ENCODE data around the gene UBR1.
"Not testable (repeated sequence)": the region's sequence is repeated elsewhere in the genome, so short reads cannot be mapped to it uniquely, and the experiment has no call there.

The UBR1 gene

GRCh38 chr15:42996871-42997270 lies 109.0 kb downstream of the UBR1 start:
- Histone ChIP-seq H3K4me1 (ENCODE audit: control insufficient read depth in 5 of 5, insufficient read depth in 5 of 5, low read length in 5 of 5) (peaks cover 0 to 39% (median 22%) of the 10 kb centered on the region in 5 donors), H3K9me3 (ENCODE audit: control insufficient read depth in 5 of 5, low read length in 5 of 5) (no peaks in the 10 kb centered on the region), H3K4me3 (ENCODE audit: low read depth in 1 of 5, low read length in 5 of 5) (no peak overlapping the region), H3K9ac (ENCODE audit: low read length in 5 of 5) (no peak overlapping the region), H3K27ac (ENCODE audit: low read depth, low read length) (no peak overlapping the region), H3K27me3 (ENCODE audit: control insufficient read depth in 5 of 5, insufficient read depth in 4 of 5, low read length in 5 of 5) (no peaks in the 10 kb centered on the region), H3K36me3 (ENCODE audit: control insufficient read depth in 5 of 5, insufficient read depth in 5 of 5, low read length in 5 of 5) (peaks cover 3 to 14% (median 7%) of the 10 kb centered on the region in 5 donors)

DNA sequence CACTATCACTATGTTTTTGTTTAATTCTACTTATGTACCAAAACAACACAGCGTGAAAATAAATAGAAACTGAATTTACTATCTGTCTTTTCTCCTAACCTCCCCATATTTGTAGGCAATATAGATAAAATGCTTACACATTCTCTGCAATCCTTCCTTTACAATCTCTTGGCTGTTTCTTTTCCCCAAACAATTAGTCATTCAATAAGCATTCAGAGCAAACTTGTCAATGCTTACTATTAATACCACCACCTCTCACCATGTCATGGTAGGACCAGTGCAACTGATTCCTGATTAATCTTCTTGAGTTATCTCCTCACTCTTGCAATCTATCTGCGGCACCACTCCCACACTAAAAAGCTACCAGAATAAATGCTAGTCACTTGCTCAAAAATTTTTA lies 111.3 kb downstream of the UBR1 start:
- peaks cover 3 to 16% (median 7%) of the 10 kb centered on the region in 5 donors for H3K36me3 ChIP-seq (ENCODE audit: control insufficient read depth in 5 of 5, insufficient read depth in 5 of 5, low read length in 5 of 5)
- no peak overlapping the region for H3K9ac ChIP-seq (ENCODE audit: low read length in 5 of 5)
- no peak overlapping the region for H3K4me3 ChIP-seq (ENCODE audit: low read depth in 1 of 5, low read length in 5 of 5)
- H3K27me3 ChIP-seq (ENCODE audit: control insufficient read depth in 5 of 5, insufficient read depth in 4 of 5, low read length in 5 of 5): no peaks in the 10 kb centered on the region
- no peak overlapping the region for H3K27ac ChIP-seq (ENCODE audit: low read depth, low read length)
- peaks cover 0 to 35% (median 22%) of the 10 kb centered on the region in 5 donors for H3K4me1 ChIP-seq (ENCODE audit: control insufficient read depth in 5 of 5, insufficient read depth in 5 of 5, low read length in 5 of 5)
- no peaks in the 10 kb centered on the region for H3K9me3 ChIP-seq (ENCODE audit: control insufficient read depth in 5 of 5, low read length in 5 of 5)

DNA sequence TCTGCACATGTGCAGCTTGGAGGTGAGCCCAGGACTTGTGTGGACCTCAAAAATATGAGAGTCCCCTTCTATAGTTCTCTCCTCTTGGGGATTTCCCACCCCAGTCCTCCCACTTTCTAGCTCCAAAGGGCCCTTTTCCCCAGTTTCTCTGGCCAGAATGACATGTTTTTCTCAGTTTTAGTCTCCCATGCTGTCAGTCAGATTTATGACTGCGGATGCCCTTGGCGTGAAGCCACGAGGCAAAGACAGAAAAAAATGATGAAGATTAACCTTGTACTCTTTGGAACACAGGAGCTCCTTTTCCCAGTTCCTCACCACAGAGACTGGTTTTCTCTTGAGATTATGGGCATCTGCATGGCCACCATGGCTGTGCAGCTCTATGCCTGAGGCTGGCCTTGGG lies 113.2 kb downstream of the UBR1 start:
- Histone ChIP-seq H3K9me3 (ENCODE audit: control insufficient read depth in 5 of 5, low read length in 5 of 5) (no peaks in the 10 kb centered on the region), H3K27ac (ENCODE audit: low read depth, low read length) (peak overlapping the region; percentile 81), H3K4me1 (ENCODE audit: control insufficient read depth in 5 of 5, insufficient read depth in 5 of 5, low read length in 5 of 5) (peaks cover 0 to 25% (median 17%) of the 10 kb centered on the region in 5 donors), H3K27me3 (ENCODE audit: control insufficient read depth in 5 of 5, insufficient read depth in 4 of 5, low read length in 5 of 5) (no peaks in the 10 kb centered on the region), H3K36me3 (ENCODE audit: control insufficient read depth in 5 of 5, insufficient read depth in 5 of 5, low read length in 5 of 5) (peaks cover 16 to 32% (median 23%) of the 10 kb centered on the region in 5 donors), H3K4me3 (ENCODE audit: low read depth in 1 of 5, low read length in 5 of 5) (no peak overlapping the region), H3K9ac (ENCODE audit: low read length in 5 of 5) (peak overlapping the region in 1 of 5 donors; percentile 5)

GRCh38 chr15:42986693-42987342 lies 119.0 kb downstream of the UBR1 start:
- H3K36me3 ChIP-seq (ENCODE audit: control insufficient read depth in 5 of 5, insufficient read depth in 5 of 5, low read length in 5 of 5): peaks cover 36 to 55% (median 46%) of the 10 kb centered on the region in 5 donors

DNA sequence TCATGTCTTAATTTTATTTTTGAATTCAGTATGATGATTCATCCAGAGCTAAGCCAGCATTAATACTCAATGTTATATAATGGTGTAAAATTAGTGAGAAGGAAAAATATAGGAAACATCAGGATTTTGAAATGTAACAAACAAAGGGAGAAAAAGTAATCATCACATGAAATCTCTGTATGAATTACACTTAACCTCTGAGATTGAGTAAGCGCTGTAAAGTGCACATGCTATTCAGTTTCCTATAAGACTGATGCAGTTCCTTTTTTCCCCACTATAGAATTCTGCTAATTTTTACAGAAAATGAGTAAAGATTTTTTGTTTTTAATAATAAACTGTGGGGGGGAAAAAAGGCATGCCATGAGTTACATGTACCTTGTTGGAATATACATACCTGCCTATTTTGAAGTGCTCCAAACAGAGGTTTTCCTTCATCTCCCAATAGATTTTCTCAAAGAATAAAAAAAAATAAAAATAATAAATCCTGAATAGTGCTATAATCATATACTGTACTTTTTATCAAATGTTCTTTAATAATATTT lies 121.3 kb downstream of the UBR1 start:
- Histone ChIP-seq H3K27ac (ENCODE audit: low read depth, low read length) (no peak overlapping the region), H3K9me3 (ENCODE audit: control insufficient read depth in 5 of 5, low read length in 5 of 5) (no peaks in the 10 kb centered on the region), H3K4me3 (ENCODE audit: low read depth in 1 of 5, low read length in 5 of 5) (no peak overlapping the region), H3K36me3 (ENCODE audit: control insufficient read depth in 5 of 5, insufficient read depth in 5 of 5, low read length in 5 of 5) (peaks cover 47 to 67% (median 50%) of the 10 kb centered on the region in 5 donors), H3K9ac (ENCODE audit: low read length in 5 of 5) (no peak overlapping the region), H3K27me3 (ENCODE audit: control insufficient read depth in 5 of 5, insufficient read depth in 4 of 5, low read length in 5 of 5) (no peaks in the 10 kb centered on the region), H3K4me1 (ENCODE audit: control insufficient read depth in 5 of 5, insufficient read depth in 5 of 5, low read length in 5 of 5) (no peaks in the 10 kb centered on the region)

More at GRCh38 chr15:42986693-42987342, 119.0 kb downstream of the UBR1 start:
- Histone ChIP-seq H3K27me3 (ENCODE audit: control insufficient read depth in 5 of 5, insufficient read depth in 4 of 5, low read length in 5 of 5) (no peaks in the 10 kb centered on the region), H3K4me3 (ENCODE audit: low read depth in 1 of 5, low read length in 5 of 5) (no peak overlapping the region), H3K9me3 (ENCODE audit: control insufficient read depth in 5 of 5, low read length in 5 of 5) (no peaks in the 10 kb centered on the region), H3K27ac (ENCODE audit: low read depth, low read length) (no peak overlapping the region), H3K9ac (ENCODE audit: low read length in 5 of 5) (no peak overlapping the region), H3K4me1 (ENCODE audit: control insufficient read depth in 5 of 5, insufficient read depth in 5 of 5, low read length in 5 of 5) (peaks cover 0 to 4% (median 0%) of the 10 kb centered on the region in 5 donors)

DNA sequence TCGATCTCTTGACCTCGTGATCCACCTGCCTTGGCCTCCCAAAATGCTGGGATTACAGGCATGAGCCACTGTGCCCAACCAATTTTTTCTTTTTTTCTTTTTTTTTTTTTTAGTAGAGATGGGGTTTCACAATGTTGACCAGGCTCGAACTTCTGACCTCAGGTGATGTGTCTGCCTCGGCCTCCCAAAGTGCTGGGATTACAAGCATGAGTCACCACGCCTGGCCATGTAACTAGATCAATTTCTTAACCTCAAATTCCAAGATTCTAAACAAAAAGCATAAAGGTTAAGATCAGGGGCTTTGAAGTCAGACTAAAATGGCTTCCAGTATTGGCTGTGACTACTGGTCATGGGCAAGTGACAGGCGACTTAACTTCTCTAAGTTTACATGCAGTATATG lies 126.7 kb downstream of the UBR1 start:
- not testable (repeated sequence) for H3K27ac ChIP-seq (ENCODE audit: low read depth, low read length); H3K4me1 ChIP-seq (ENCODE audit: control insufficient read depth in 5 of 5, insufficient read depth in 5 of 5, low read length in 5 of 5); H3K9me3 ChIP-seq (ENCODE audit: control insufficient read depth in 5 of 5, low read length in 5 of 5); H3K4me3 ChIP-seq (ENCODE audit: low read depth in 1 of 5, low read length in 5 of 5); H3K27me3 ChIP-seq (ENCODE audit: control insufficient read depth in 5 of 5, insufficient read depth in 4 of 5, low read length in 5 of 5); H3K9ac ChIP-seq (ENCODE audit: low read length in 5 of 5)
- peaks cover 54 to 75% (median 57%) of the 10 kb centered on the region in 5 donors for H3K36me3 ChIP-seq (ENCODE audit: control insufficient read depth in 5 of 5, insufficient read depth in 5 of 5, low read length in 5 of 5)

- no peaks in the 10 kb centered on the region for H3K4me1 ChIP-seq (ENCODE audit: control insufficient read depth in 5 of 5, insufficient read depth in 5 of 5, low read length in 5 of 5)
- no peak overlapping the region for H3K27ac ChIP-seq (ENCODE audit: low read depth, low read length)
- no peak overlapping the region for H3K9ac ChIP-seq (ENCODE audit: low read length in 5 of 5)
- no peaks in the 10 kb centered on the region for H3K9me3 ChIP-seq (ENCODE audit: control insufficient read depth in 5 of 5, low read length in 5 of 5)
- H3K27me3 ChIP-seq (ENCODE audit: control insufficient read depth in 5 of 5, insufficient read depth in 4 of 5, low read length in 5 of 5): no peaks in the 10 kb centered on the region
- no peak overlapping the region for H3K4me3 ChIP-seq (ENCODE audit: low read depth in 1 of 5, low read length in 5 of 5)
- H3K36me3 ChIP-seq (ENCODE audit: control insufficient read depth in 5 of 5, insufficient read depth in 5 of 5, low read length in 5 of 5): peaks cover 39 to 72% (median 54%) of the 10 kb centered on the region in 5 donors
These were observed 131.5 kb downstream of the UBR1 start for GRCh38 chr15:42974202-42974862.

DNA sequence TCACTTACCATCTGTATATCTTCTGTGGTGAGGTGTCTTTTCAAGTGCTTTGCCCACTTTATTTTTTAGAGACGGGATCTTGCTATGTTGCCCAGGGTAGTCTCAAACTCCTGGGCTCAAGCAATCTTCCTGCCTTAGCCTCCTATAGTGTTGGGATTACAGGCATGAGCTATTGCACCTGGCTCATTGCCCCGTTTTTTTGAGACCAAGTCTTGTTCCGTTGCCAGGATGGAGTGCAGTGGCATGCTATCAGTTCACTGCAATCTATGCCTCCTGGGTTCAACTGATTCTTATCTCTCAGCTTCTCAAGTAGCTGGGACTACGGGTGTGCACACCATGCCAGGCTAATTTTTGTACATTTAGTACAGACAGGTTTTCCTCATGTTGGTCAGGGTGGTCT lies 132.7 kb downstream of the UBR1 start:
- H3K4me1 ChIP-seq (ENCODE audit: control insufficient read depth in 5 of 5, insufficient read depth in 5 of 5, low read length in 5 of 5): no peaks in the 10 kb centered on the region
- peaks cover 37 to 75% (median 58%) of the 10 kb centered on the region in 5 donors for H3K36me3 ChIP-seq (ENCODE audit: control insufficient read depth in 5 of 5, insufficient read depth in 5 of 5, low read length in 5 of 5)
- H3K9ac ChIP-seq (ENCODE audit: low read length in 5 of 5): no peak overlapping the region
- H3K27ac ChIP-seq (ENCODE audit: low read depth, low read length): no peak overlapping the region
- no peaks in the 10 kb centered on the region for H3K27me3 ChIP-seq (ENCODE audit: control insufficient read depth in 5 of 5, insufficient read depth in 4 of 5, low read length in 5 of 5)
- H3K4me3 ChIP-seq (ENCODE audit: low read depth in 1 of 5, low read length in 5 of 5): no peak overlapping the region
- H3K9me3 ChIP-seq (ENCODE audit: control insufficient read depth in 5 of 5, low read length in 5 of 5): no peaks in the 10 kb centered on the region

GRCh38 chr15:42971830-42972229 lies 134.0 kb downstream of the UBR1 start:
- Histone ChIP-seq H3K4me1 (ENCODE audit: control insufficient read depth in 5 of 5, insufficient read depth in 5 of 5, low read length in 5 of 5) (no peaks in the 10 kb centered on the region), H3K27me3 (ENCODE audit: control insufficient read depth in 5 of 5, insufficient read depth in 4 of 5, low read length in 5 of 5) (no peaks in the 10 kb centered on the region), H3K4me3 (ENCODE audit: low read depth in 1 of 5, low read length in 5 of 5) (no peak overlapping the region), H3K27ac (ENCODE audit: low read depth, low read length) (no peak overlapping the region), H3K36me3 (ENCODE audit: control insufficient read depth in 5 of 5, insufficient read depth in 5 of 5, low read length in 5 of 5) (peaks cover 25 to 63% (median 47%) of the 10 kb centered on the region in 5 donors), H3K9ac (ENCODE audit: low read length in 5 of 5) (no peak overlapping the region), H3K9me3 (ENCODE audit: control insufficient read depth in 5 of 5, low read length in 5 of 5) (no peaks in the 10 kb centered on the region)

DNA sequence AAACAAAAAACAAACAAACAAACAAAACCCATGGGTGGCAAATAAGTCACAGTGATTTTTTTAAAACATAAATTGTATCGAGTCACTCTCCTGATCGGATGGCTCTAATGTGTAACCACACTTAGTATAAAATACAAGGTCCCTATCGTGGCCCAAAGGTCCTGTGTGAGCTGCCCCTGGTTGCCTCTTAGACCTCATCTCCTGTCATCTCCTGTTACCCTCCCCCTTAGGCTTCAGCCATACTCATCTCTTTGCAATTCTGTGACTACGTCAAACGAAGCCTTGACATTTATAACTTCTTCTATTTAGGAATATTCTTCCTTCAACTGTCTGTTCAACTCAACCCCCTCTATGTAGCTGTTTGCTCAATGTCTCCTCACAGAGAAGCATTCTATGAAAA lies 141.4 kb downstream of the UBR1 start:
- H3K9ac ChIP-seq (ENCODE audit: low read length in 5 of 5): no peak overlapping the region
- H3K27ac ChIP-seq (ENCODE audit: low read depth, low read length): no peak overlapping the region
- H3K4me1 ChIP-seq (ENCODE audit: control insufficient read depth in 5 of 5, insufficient read depth in 5 of 5, low read length in 5 of 5): no peaks in the 10 kb centered on the region
- no peaks in the 10 kb centered on the region for H3K9me3 ChIP-seq (ENCODE audit: control insufficient read depth in 5 of 5, low read length in 5 of 5)
- peaks cover 36 to 70% (median 52%) of the 10 kb centered on the region in 5 donors for H3K36me3 ChIP-seq (ENCODE audit: control insufficient read depth in 5 of 5, insufficient read depth in 5 of 5, low read length in 5 of 5)
- no peaks in the 10 kb centered on the region for H3K27me3 ChIP-seq (ENCODE audit: control insufficient read depth in 5 of 5, insufficient read depth in 4 of 5, low read length in 5 of 5)
- no peak overlapping the region for H3K4me3 ChIP-seq (ENCODE audit: low read depth in 1 of 5, low read length in 5 of 5)

Data from subcutaneous abdominal adipose tissue (tissue), 5 donors.